ENCODE measurements around the gene BACH2. TPM values are rescaled to one million over a fixed set of nuclear protein-coding genes. Genes with fewer than 3 reads are reported as not detected.

Gene BACH2
- total RNA-seq, 1 donor from 2014 or later = 7.8 TPM

DNA sequence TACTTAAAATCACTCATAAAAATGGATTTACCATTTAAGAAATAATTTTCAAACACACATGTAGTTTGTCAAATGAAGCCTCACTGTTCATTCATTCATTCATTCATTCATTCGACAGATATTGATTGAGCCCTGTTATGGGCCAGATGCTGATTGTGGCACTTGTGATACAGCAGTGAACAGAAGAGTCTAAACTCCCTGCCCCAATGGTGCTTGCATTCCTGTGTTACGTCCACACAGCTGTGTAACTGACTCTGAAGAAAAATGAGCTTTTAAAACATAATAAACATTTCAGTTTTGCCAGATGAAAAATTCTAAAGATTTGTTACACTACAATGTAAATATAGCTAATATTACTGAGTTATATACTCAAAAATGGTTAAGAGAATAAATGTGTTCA, 46.2 kb downstream of the BACH2 start:
- H3K27me3 Mint-ChIP-seq (ENCODE audit: low read depth) = no peaks in the 10 kb centered on the region
- H3K4me3 Mint-ChIP-seq (ENCODE audit: unreplicated experiment) = no peak overlapping the region
- no peaks in the 10 kb centered on the region for H3K9me3 Mint-ChIP-seq (ENCODE audit: low read depth)
- H3K27ac Mint-ChIP-seq (ENCODE audit: unreplicated experiment) = no peak overlapping the region
- H3K4me1 Mint-ChIP-seq (ENCODE audit: low read depth) = peaks cover 19% of the 10 kb centered on the region
- no peak for DNase-seq (ENCODE audit: low spot score)
- TF ChIP-seq, protein P1, sequence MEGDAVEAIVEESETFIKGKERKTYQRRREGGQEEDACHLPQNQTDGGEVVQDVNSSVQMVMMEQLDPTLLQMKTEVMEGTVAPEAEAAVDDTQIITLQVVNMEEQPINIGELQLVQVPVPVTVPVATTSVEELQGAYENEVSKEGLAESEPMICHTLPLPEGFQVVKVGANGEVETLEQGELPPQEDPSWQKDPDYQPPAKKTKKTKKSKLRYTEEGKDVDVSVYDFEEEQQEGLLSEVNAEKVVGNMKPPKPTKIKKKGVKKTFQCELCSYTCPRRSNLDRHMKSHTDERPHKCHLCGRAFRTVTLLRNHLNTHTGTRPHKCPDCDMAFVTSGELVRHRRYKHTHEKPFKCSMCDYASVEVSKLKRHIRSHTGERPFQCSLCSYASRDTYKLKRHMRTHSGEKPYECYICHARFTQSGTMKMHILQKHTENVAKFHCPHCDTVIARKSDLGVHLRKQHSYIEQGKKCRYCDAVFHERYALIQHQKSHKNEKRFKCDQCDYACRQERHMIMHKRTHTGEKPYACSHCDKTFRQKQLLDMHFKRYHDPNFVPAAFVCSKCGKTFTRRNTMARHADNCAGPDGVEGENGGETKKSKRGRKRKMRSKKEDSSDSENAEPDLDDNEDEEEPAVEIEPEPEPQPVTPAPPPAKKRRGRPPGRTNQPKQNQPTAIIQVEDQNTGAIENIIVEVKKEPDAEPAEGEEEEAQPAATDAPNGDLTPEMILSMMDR (IDR thresholded peaks at IDR 0.05) = no peak
- peaks cover 2% of the 10 kb centered on the region for H3K36me3 Mint-ChIP-seq (ENCODE audit: low read depth)

DNA sequence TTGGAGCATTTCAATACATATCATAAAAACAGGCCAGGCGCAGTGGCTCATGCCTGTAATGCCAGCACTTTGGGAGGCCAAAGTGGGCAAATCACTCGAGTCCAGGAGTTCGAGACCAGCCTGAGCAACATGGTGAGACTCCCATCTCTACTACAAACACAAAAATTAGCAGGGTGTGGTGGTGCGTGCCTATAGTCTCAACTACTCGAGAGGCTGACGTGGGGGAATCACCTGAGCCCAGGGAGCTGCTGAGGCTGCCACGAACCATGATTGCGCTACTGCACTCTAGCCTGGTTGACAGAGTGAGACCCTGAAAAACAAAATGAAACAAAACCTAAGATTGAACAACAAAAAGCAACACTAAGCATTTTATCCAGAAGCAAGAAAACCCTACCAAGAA, 47.2 kb downstream of the BACH2 start:
- peaks cover 19% of the 10 kb centered on the region for H3K4me1 Mint-ChIP-seq (ENCODE audit: low read depth)
- no peaks in the 10 kb centered on the region for H3K27me3 Mint-ChIP-seq (ENCODE audit: low read depth)
- H3K36me3 Mint-ChIP-seq (ENCODE audit: low read depth) = peaks cover 2% of the 10 kb centered on the region
- no peak for DNase-seq (ENCODE audit: low spot score)
- TF ChIP-seq, protein P1 (IDR thresholded peaks at IDR 0.05) = no peak
- H3K9me3 Mint-ChIP-seq (ENCODE audit: low read depth) = no peaks in the 10 kb centered on the region
- no peak overlapping the region for H3K4me3 Mint-ChIP-seq (ENCODE audit: unreplicated experiment)
- no peak overlapping the region for H3K27ac Mint-ChIP-seq (ENCODE audit: unreplicated experiment)

DNA sequence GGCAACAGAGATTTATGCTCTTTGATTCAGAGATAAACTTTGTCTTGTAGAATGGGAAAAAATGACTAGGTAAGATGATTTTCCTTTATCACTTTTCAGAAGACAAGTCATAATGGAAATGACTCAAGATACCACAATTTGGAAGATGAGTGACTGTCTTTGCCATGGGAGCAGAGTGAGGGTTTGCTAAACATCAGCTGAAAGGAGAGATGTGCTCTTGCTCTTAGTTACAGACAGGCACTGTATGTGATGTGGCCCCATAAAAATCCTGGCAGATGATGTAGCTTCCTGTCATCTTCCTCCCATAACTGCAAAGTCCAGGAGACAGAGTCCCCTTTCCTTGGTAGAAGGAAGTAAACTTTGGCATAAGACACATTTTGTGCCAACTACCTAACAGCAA, 47.6 kb downstream of the BACH2 start:
- Mint-ChIP-seq H3K27me3 (ENCODE audit: low read depth) (no peaks in the 10 kb centered on the region), H3K36me3 (ENCODE audit: low read depth) (peaks cover 2% of the 10 kb centered on the region), H3K4me3 (ENCODE audit: unreplicated experiment) (no peak overlapping the region), H3K27ac (ENCODE audit: unreplicated experiment) (no peak overlapping the region), H3K4me1 (ENCODE audit: low read depth) (peaks cover 19% of the 10 kb centered on the region), H3K9me3 (ENCODE audit: low read depth) (no peaks in the 10 kb centered on the region)
- TF ChIP-seq, protein P1 (IDR thresholded peaks at IDR 0.05) = no peak
- DNase-seq (ENCODE audit: low spot score) = no peak

DNA sequence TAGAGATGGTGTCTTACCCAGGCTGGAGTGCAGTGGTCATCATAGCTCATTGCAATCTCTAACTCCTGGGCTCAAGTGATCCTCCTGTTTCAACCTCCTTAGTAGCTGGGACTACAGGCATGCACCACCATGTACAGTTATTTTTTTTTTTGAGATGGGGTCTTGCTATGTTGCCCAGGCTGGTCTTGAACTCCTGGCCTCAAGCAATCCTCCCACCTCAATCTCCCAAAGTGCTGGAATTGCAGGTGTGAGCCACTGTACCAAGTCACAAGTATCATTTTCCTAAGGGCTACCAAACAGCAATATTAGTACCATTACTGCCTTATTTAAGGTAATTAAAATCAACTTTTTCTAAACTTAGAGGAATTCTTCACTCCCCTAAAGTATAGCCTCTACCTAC, 49.4 kb downstream of the BACH2 start:
- H3K27ac Mint-ChIP-seq (ENCODE audit: unreplicated experiment) = no peak overlapping the region
- H3K4me3 Mint-ChIP-seq (ENCODE audit: unreplicated experiment) = no peak overlapping the region
- no peak for DNase-seq (ENCODE audit: low spot score)
- H3K36me3 Mint-ChIP-seq (ENCODE audit: low read depth) = peaks cover 2% of the 10 kb centered on the region
- TF ChIP-seq, protein P1 (IDR thresholded peaks at IDR 0.05) = no peak
- no peaks in the 10 kb centered on the region for H3K9me3 Mint-ChIP-seq (ENCODE audit: low read depth)
- no peaks in the 10 kb centered on the region for H3K27me3 Mint-ChIP-seq (ENCODE audit: low read depth)
- peaks cover 8% of the 10 kb centered on the region for H3K4me1 Mint-ChIP-seq (ENCODE audit: low read depth)

DNA sequence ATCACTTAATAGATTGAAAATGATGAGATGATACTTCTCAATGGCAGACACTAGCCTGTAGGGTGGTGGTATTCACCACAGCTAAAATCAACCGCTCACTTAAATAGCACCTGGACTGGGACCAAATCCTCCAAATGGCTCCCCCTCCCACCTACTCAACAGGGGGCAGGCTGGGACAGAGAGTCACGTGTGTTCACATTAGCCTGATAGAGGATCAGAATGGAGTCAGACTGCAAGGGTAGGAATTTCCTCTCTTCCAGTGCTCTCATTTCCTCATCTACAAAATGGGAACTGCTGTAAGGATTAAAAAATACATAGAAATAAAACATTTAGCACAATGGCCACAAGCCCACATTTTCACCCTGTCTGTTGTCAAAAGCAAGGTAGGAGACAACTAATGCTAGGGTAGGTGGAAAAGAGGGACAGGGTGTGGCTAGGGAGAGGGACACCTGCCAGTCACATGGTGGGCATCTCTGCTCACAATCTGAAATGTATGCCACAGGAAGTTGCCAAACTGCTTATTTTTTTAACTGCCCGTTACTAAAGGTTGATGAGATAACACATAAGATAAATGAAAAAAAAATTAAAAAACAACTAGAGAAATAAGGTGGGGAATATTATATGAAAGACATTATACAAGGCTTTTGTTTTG, 55.3 kb downstream of the BACH2 start:
- no peaks in the 10 kb centered on the region for H3K9me3 Mint-ChIP-seq (ENCODE audit: low read depth)
- H3K27me3 Mint-ChIP-seq (ENCODE audit: low read depth) = no peaks in the 10 kb centered on the region
- peaks cover 17% of the 10 kb centered on the region for H3K4me1 Mint-ChIP-seq (ENCODE audit: low read depth)
- H3K36me3 Mint-ChIP-seq (ENCODE audit: low read depth) = peaks cover 2% of the 10 kb centered on the region
- H3K27ac Mint-ChIP-seq (ENCODE audit: unreplicated experiment) = no peak overlapping the region
- no peak for DNase-seq (ENCODE audit: low spot score)
- TF ChIP-seq, protein P1 (IDR thresholded peaks at IDR 0.05) = no peak
- no peak overlapping the region for H3K4me3 Mint-ChIP-seq (ENCODE audit: unreplicated experiment)

Measured in chondrocyte (in vitro differentiated cells).